Upper lobe of right lung (tissue), 1 donor: ENCODE data around the gene PVRIG. TPM values are rescaled to one million over a fixed set of nuclear protein-coding genes. Genes with fewer than 3 reads are reported as not detected.
"Not testable (repeated sequence)": the region's sequence is repeated elsewhere in the genome, so short reads cannot be mapped to it uniquely, and the experiment has no call there.

Experiments
- ATAC-seq: fragments of 200-7000 bp; cut with Tn5 transposase; one replicate; pipeline ENCODE4 v1.9.1; 2020; ENCODE audit warnings: mild to moderate bottlenecking, moderate library complexity
- DNase-seq: peaks from one replicate; pipeline ENCODE4 v3.0.0-alpha.2; 2020
- H3K27ac ChIP-seq: fragments of 200-600 bp; one replicate; pipeline ENCODE4 v1.8.0; 2022
- H3K27me3 ChIP-seq: fragments of 200-600 bp; one replicate; pipeline ENCODE4 v1.8.0; 2022; ENCODE audit warnings: mild to moderate bottlenecking
- H3K36me3 ChIP-seq: fragments of 200-600 bp; one replicate; pipeline ENCODE4 v1.8.0; 2022
- H3K4me1 ChIP-seq: fragments of 200-600 bp; one replicate; pipeline ENCODE4 v1.8.0; 2022
- H3K4me3 ChIP-seq: fragments of 200-600 bp; one replicate; pipeline ENCODE4 v1.8.0; 2022; ENCODE audit warnings: mild to moderate bottlenecking
- H3K9me3 ChIP-seq: fragments of 200-600 bp; one replicate; pipeline ENCODE4 v1.8.0; 2022
- intact Hi-C: fragments of 100-400 bp; cut with DNase I; formaldehyde crosslinking; loops from one replicate; pipeline ENCODE4 v1.11.0; 2022
- total RNA-seq: library from RNA; stranded (reverse); fragmentation: NEBNext Ultra II Directional; extraction: Animal tissue kit (Norgen Biotek cat#: 25700); gene quantifications from one replicate; pipeline ENCODE4 v1.2.1, GENCODE V29; 2021
- TF ChIP-seq, protein P1 (sequence below): fragments of 200-600 bp; IDR thresholded peaks from one replicate; pipeline ENCODE4 v1.8.0; 2022; ENCODE audit warnings: antibody characterized with exemption
- donor health status: DM: no; HTN: yes; CAD: no; lungs with severe emphysema.

Gene PVRIG
- total RNA-seq, 1 donor from 2014 or later: 1.4 TPM

- H3K4me3 ChIP-seq: no peak overlapping the region
- H3K27ac ChIP-seq: no peak overlapping the region
- no peaks in the 10 kb centered on the region for H3K27me3 ChIP-seq
- TF ChIP-seq, protein P1, sequence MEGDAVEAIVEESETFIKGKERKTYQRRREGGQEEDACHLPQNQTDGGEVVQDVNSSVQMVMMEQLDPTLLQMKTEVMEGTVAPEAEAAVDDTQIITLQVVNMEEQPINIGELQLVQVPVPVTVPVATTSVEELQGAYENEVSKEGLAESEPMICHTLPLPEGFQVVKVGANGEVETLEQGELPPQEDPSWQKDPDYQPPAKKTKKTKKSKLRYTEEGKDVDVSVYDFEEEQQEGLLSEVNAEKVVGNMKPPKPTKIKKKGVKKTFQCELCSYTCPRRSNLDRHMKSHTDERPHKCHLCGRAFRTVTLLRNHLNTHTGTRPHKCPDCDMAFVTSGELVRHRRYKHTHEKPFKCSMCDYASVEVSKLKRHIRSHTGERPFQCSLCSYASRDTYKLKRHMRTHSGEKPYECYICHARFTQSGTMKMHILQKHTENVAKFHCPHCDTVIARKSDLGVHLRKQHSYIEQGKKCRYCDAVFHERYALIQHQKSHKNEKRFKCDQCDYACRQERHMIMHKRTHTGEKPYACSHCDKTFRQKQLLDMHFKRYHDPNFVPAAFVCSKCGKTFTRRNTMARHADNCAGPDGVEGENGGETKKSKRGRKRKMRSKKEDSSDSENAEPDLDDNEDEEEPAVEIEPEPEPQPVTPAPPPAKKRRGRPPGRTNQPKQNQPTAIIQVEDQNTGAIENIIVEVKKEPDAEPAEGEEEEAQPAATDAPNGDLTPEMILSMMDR: no peak
- no peaks in the 10 kb centered on the region for H3K36me3 ChIP-seq
- H3K4me1 ChIP-seq: no peaks in the 10 kb centered on the region
- ATAC-seq (peak; percentile 72), DNase-seq (no peak)
- intact Hi-C loops: no loop called here
- no peaks in the 10 kb centered on the region for H3K9me3 ChIP-seq
Measured at GRCh38 chr7:100247152-100247757, 27.5 kb downstream of the PVRIG start.

DNA sequence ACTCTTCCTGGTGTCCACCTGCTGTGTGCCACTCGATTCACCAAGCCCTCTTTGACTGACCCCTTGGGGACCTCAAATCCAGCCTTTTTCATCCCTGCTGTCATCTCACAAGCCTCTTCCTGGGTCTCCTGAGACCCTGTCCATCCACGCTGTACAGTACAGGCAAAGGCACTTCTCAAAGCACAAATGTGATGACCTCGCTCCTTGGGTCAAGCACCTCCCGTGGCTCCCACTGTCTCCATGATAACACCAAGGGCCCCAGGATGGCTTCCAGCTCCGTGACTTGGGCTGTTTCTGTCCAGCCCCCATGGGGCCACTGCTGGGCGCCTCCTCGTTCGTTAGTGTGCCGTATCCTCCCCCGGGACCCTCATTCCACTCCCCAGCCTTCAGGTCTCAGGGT lies 28.7 kb downstream of the PVRIG start:
- Histone ChIP-seq H3K4me3 (no peak overlapping the region), H3K27ac (no peak overlapping the region), H3K27me3 (no peaks in the 10 kb centered on the region), H3K4me1 (no peaks in the 10 kb centered on the region), H3K36me3 (no peaks in the 10 kb centered on the region), H3K9me3 (no peaks in the 10 kb centered on the region)
- no peak for ATAC-seq
- intact Hi-C loops: no loop called here
- no peak for DNase-seq
- TF ChIP-seq, protein P1: no peak

DNA sequence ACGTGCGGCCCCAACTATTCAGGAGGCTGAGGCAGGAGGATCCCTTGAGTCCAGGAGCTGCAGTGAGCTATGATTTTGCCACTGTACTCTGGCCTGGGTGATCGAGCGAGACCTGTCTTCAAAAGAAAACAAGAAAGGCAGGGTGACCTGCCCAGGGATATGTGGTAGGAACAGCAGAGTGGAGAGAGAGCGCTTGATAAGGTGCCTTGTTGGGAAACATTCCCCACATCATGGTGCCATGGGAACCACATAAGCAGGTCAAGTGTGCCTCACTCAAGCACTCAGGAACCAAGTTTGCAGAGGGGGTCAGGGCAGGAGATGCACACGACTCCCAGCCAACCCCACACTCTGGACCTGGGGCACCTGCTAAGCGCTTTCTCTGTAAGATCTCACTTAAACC lies 37.3 kb downstream of the PVRIG start:
- Histone ChIP-seq H3K27me3 (no peaks in the 10 kb centered on the region), H3K4me1 (no peaks in the 10 kb centered on the region), H3K4me3 (no peak overlapping the region), H3K9me3 (no peaks in the 10 kb centered on the region), H3K36me3 (no peaks in the 10 kb centered on the region), H3K27ac (no peak overlapping the region)
- peak; percentile 43 for ATAC-seq
- TF ChIP-seq, protein P1: no peak
- DNase-seq: no peak
- intact Hi-C loops: no loop called here

DNA sequence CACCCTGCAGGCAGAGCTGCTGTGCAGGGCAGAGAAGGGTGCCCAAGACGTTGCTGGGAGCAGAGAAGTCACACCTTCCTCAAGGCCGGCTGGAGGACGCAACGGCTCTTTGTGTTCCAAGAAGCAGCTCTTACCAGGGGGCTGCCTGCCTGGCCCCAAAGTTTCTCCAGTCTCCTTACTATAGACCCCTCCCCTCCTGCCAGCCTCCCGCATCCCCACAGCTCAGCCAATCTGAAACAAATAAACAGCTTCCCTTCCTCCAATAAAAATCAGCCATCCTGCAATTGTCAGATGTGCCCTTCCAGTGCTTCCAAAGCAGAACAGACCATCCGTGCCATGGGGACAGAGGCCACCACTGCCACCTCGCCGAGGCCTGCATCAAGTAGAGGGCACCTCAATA lies 40.2 kb downstream of the PVRIG start:
- H3K27me3 ChIP-seq, ATAC-seq, H3K4me1 ChIP-seq, H3K36me3 ChIP-seq, DNase-seq, H3K9me3 ChIP-seq, H3K27ac ChIP-seq, H3K4me3 ChIP-seq, intact Hi-C loops: not testable (repeated sequence)

- H3K36me3 ChIP-seq, H3K4me1 ChIP-seq, H3K27me3 ChIP-seq, H3K9me3 ChIP-seq, intact Hi-C loops, H3K4me3 ChIP-seq, ATAC-seq, H3K27ac ChIP-seq, DNase-seq: not testable (repeated sequence)
Measured at GRCh38 chr7:100262896-100263295, 43.1 kb downstream of the PVRIG start.

DNA sequence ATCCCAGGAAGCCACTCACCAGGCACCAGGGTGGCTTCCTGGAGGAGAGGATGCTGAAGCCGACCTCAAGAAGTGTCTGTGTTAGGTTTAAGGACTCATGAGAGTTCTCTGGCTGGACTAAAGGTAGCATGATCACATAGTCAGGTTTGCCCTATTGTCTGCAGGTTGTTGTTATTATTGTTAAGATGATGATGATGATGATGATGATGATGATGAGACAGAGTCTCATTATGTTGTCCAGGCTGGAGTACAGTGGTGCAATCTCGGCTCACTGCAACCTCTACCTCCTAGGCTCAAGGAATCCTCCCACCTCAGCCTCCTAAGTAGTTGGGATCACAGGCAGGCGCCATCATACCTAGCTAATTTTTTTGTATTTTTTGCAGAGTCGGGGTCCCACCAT lies 44.5 kb downstream of the PVRIG start:
- H3K4me1 ChIP-seq, H3K36me3 ChIP-seq, ATAC-seq, H3K27me3 ChIP-seq, H3K4me3 ChIP-seq, H3K9me3 ChIP-seq, intact Hi-C loops, H3K27ac ChIP-seq, DNase-seq: not testable (repeated sequence)

DNA sequence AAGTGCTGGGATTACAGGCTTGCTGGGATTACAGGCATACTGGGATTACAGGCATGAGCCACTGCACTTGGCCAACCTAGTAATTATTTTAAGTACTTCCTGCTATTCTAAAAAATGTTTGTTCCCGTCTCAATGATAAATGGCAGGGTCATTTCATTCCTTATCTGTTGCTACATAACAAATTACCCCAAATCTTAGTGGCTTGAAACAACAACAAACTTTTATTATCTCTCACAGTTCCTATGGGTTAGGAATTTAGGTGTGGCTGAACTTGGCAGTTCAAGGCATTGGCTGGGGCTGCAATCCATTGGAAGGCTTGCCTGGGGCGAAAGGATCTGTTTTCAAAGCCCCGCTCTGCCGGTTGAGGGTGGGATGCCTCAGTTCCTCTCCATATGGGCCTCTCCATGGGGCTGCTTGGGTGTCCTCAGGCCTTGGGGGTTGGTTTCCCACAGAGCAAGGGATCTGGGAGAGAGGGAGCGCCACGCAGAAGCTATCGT lies 45.0 kb downstream of the PVRIG start:
- intact Hi-C loops, H3K9me3 ChIP-seq, ATAC-seq, DNase-seq, H3K27me3 ChIP-seq, H3K27ac ChIP-seq, H3K36me3 ChIP-seq, H3K4me1 ChIP-seq, H3K4me3 ChIP-seq: not testable (repeated sequence)

DNA sequence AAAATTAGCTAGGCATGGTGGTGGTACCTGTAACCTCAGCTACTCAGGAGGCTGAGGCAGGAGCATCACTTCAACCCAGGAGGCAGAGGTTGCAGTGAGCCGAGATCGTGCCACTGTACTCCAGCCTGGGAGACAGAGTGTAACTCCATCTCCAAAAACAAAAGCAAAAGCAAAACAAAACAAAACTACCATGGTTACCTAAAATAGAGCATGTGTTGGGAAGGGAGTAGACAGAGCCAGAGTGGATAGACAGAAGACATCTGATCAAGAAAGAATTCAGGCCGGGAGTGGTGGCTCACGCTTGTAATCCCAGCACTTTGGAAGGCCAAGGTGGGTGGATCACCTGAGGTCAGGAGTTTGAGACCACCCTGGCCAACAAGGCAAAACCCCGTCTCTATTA lies 46.1 kb downstream of the PVRIG start:
- H3K4me1 ChIP-seq, ATAC-seq, H3K4me3 ChIP-seq, H3K27ac ChIP-seq, H3K36me3 ChIP-seq, intact Hi-C loops, DNase-seq, H3K27me3 ChIP-seq, H3K9me3 ChIP-seq: not testable (repeated sequence)
